Fibroblast of peridontal ligament (primary cell): ENCODE data around the gene NHEJ1.

Source experiments
- DNase-seq: peaks from one replicate; pipeline ENCODE4 v3.0.0-alpha.2; 2010; ENCODE audit errors: extremely low read depth

Gene NHEJ1

GRCh38 chr2:219182331-219183150, 21.9 kb upstream of the NHEJ1 start:
- DNase-seq = no peak

GRCh38 chr2:219181531-219181930, 20.9 kb upstream of the NHEJ1 start:
- DNase-seq = no peak

- no peak for DNase-seq
These were observed 20.3 kb upstream of the NHEJ1 start for GRCh38 chr2:219180961-219181360.

- no peak for DNase-seq
These were observed 19.2 kb upstream of the NHEJ1 start for GRCh38 chr2:219179601-219180465.

GRCh38 chr2:219178377-219179175, 18.0 kb upstream of the NHEJ1 start:
- no peak for DNase-seq

- DNase-seq = peak; percentile 90
These were observed 17.1 kb upstream of the NHEJ1 start, which contains the start of gene RETREG2 for GRCh38 chr2:219177552-219178376. RETREG2 (plus strand) TSS chr2:219178275; CDS start chr2:219178353, 78 bp downstream.

GRCh38 chr2:219176818-219177551, 16.4 kb upstream of the NHEJ1 start, which contains the start of gene CNPPD1:
CNPPD1 (minus strand) TSS chr2:219176925; CDS start chr2:219176828, 97 bp downstream.
- DNase-seq = peak; percentile 59

- peak; percentile 23 for DNase-seq
These were observed 15.6 kb upstream of the NHEJ1 start for GRCh38 chr2:219175928-219176817.

- no peak for DNase-seq
These were observed 14.9 kb upstream of the NHEJ1 start for GRCh38 chr2:219175486-219175885.

GRCh38 chr2:219174801-219175200, 14.2 kb upstream of the NHEJ1 start:
- no peak for DNase-seq

GRCh38 chr2:219174146-219174545, 13.5 kb upstream of the NHEJ1 start:
- DNase-seq = no peak

GRCh38 chr2:219173176-219173575, 12.6 kb upstream of the NHEJ1 start:
- DNase-seq = no peak

GRCh38 chr2:219172231-219173154, 11.9 kb upstream of the NHEJ1 start:
- DNase-seq = no peak

- DNase-seq = peak; percentile 93
These were observed 10.6 kb upstream of the NHEJ1 start for GRCh38 chr2:219171231-219171651.

GRCh38 chr2:219169930-219170654, 9.5 kb upstream of the NHEJ1 start, which contains the start of gene SLC23A3:
SLC23A3 (minus strand) TSS chr2:219170029; CDS start chr2:219169984, 45 bp downstream.
- no peak for DNase-seq

- no peak for DNase-seq
These were observed 8.3 kb upstream of the NHEJ1 start for GRCh38 chr2:219168932-219169331.

GRCh38 chr2:219168526-219168925, 7.9 kb upstream of the NHEJ1 start:
- peak; percentile 21 for DNase-seq
